Measurements from ENCODE around the gene RND2.
"Not testable (repeated sequence)": the region's sequence is repeated elsewhere in the genome, so short reads cannot be mapped to it uniquely, and the experiment has no call there.

RND2 gene

GRCh38 chr17:43027091-43028032, 2.3 kb downstream of the RND2 start:
- DNase-seq: no peak

DNA sequence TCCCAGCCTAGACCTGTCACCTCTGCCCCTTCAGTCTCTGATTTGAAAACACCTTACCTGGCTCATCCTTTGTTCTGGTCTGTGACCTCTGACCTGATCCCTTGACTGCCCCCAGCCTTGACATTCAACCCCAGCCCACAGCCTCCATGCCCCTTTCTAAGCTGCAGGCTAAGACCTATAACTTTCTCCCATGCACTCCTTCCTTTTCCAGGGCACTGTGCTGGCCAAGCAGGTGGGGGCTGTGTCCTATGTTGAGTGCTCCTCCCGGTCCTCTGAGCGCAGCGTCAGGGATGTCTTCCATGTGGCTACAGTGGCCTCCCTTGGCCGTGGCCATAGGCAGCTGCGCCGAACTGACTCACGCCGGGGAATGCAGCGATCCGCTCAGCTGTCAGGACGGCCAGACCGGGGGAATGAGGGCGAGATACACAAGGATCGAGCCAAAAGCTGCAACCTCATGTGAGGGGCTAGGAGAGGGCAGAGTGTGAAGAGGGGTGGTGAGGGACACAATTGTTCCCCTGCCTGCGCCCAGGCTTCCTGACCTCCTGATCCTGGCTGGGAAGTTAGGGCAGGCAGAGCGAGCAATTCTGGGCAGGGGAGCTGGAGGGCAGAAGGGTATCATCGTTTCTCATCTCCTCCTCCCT, 3.3 kb downstream of the RND2 start:
- DNase-seq: no peak

GRCh38 chr17:43030137-43030767, 5.2 kb downstream of the RND2 start:
- no peak for DNase-seq

GRCh38 chr17:43031666-43032065, 6.6 kb downstream of the RND2 start:
- no peak for DNase-seq

DNA sequence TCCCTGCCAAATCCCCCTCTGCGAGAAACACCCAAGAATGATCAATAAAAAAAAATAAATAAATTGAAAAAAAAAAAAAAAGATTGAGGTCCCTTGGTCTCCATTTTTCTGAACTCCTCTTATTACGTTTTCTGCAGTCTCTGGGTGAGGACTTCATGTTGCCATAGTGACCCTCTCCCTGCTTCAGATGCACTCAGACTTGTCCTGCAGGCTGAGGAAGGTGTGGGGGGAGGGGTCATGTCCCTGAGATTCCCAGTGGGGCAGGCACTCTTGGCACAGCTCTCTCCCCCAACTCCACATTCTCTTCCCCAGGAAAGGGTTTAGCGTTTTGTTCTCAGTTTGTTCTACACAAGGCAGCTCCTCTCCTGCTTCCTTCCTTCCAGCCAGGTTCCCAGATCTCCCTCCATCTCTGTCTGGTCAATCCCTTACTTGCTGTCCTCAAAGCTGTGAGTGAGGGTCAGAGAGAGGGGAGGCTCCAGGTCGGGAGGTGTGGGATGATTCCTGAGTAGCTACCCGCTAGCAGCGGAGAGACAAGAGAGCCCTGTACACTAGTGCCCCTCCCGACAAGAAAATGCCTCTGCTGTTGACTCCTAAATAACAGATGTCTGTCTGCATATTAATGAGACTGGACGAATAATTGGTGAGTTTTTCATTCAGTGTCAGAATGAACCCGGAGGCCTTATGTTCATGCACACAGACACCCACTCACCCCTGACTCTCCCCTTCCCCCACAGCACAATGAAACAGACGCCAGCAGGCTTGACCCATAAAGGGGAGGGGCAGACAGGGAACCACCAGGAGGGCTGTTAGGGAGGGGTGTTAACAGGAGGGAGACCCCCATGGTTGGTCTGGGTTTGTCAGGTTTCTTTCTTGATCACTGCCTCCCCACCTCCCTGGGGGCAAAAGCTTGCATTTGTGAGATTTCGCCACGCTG, 9.2 kb downstream of the RND2 start:
- DNase-seq: no peak

- DNase-seq: no peak
Measured at GRCh38 chr17:43034894-43035293, 9.9 kb downstream of the RND2 start.

DNA sequence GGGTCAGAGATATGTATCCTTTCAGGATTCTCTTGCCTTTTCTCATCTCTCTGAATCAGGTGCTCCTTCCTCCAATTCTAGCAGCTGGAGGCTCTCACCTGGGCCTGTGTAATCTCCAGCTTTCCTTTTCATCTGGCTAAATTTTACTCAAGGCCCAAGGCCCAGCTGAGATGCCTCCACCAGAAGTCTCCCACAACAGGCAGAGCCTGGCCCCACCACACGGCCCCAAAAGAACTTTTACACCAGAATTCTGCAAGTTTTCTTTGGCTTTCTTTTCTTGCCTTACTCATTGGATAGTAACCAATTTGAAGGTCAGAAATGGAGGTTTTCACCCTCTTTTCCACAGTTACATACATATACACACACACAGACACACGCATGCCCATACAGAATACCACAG, 14.6 kb downstream of the RND2 start:
- no peak for DNase-seq

DNA sequence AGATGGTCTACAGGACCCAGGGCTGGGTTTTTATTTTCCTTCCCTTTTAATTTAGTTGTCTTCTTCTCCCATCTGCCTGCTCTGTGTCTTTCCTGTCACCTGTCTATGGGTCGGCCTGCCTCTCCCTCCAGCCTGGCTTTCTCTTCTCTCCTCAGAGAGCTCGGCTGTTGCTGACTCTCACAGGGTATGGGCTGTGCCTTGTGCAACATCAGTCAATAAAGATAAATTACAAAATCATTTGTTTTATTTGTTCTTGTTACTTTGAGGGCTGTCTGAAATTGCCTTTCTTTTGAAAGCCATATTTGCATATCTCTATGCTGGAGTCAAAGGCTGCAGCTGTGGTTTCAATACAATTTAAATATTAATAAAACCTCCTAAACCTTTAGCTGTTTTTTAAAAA, 15.6 kb downstream of the RND2 start:
- DNase-seq: no peak

GRCh38 chr17:43042025-43042628, 17.1 kb downstream of the RND2 start:
- no peak for DNase-seq

DNA sequence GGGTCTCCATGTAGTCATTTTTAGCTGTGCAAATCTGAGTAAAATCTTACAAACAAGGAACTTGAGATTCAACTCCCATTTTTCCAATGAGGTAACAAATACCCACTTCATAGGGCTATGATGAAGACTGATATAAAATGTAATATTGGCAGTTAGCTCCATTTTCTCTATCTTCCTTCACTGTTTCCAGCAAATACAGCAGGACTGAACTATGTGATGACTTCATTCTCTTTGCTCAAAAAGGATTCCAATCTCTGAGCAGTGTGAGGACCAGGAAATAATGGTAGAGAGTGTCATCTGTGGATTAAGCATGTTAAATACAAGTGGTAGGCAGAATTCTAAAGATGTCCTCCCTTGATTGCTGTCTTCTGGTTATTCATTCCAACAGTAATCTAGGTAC, 18.3 kb downstream of the RND2 start:
- DNase-seq: no peak

- DNase-seq: no peak
Measured at GRCh38 chr17:43044024-43044423, 19.0 kb downstream of the RND2 start.

GRCh38 chr17:43051969-43052368, 26.9 kb downstream of the RND2 start:
- no peak for DNase-seq

- not testable (repeated sequence) for DNase-seq
Measured at GRCh38 chr17:43053008-43053407, 28.0 kb downstream of the RND2 start.

DNA sequence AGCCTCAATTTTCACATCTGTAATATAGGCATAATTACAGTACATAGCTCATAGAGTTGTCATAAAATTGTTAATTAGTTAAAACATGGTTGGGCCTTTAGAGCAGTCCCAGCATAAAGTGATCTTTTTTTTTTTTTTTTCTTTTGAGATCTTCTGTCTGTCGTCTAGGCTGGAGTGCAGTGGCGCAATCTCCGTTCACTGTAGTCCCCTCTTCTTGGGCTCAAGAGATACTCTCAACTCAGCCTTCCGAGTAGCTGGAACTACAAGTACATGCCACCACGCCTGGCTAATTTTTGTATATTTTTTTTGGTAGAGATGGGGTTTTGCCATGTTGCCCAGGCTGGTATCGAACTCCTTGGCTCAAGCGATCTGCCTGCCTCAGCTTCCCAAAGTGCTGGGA, 31.0 kb downstream of the RND2 start:
- no peak for DNase-seq

- DNase-seq: no peak
Measured at GRCh38 chr17:43062984-43063638, 38.1 kb downstream of the RND2 start.

GRCh38 chr17:43068570-43069367, 43.7 kb downstream of the RND2 start:
- DNase-seq: no peak

- DNase-seq: no peak
Measured at GRCh38 chr17:43069368-43069898, 44.4 kb downstream of the RND2 start.

DNA sequence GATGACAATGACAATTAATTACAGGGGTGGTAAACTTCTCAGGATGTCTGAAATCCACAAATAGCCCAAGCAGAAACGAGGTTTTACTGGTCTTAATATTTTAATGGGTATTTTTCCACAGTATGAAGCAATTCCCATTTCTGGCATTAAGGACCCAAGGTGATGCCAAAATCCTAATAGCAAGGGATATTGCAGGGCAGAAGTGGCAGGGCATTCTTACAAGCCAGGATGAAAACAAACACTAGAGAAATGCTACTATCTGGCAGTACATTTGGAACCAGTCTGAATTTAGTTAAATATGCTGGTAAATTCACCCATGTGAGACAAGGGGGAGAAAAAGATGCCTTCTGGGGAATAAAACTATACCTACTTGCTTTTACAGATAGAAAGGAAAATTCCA, 45.2 kb downstream of the RND2 start:
- no peak for DNase-seq

DNA sequence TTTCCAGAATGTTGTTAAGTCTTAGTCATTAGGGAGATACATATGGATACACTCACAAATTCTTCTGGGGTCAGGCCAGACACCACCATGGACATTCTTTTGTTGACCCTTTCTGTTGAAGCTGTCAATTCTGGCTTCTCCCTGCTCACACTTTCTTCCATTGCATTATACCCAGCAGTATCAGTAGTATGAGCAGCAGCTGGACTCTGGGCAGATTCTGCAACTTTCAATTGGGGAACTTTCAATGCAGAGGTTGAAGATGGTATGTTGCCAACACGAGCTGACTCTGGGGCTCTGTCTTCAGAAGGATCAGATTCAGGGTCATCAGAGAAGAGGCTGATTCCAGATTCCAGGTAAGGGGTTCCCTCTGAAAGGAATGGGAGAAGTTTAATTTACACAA, 45.8 kb downstream of the RND2 start:
- no peak for DNase-seq

GRCh38 chr17:43074869-43075268, 49.8 kb downstream of the RND2 start:
- no peak for DNase-seq

Data from kidney glomerular epithelial cell (primary cell).